ENCODE measurements around the gene CDC40.

DNA sequence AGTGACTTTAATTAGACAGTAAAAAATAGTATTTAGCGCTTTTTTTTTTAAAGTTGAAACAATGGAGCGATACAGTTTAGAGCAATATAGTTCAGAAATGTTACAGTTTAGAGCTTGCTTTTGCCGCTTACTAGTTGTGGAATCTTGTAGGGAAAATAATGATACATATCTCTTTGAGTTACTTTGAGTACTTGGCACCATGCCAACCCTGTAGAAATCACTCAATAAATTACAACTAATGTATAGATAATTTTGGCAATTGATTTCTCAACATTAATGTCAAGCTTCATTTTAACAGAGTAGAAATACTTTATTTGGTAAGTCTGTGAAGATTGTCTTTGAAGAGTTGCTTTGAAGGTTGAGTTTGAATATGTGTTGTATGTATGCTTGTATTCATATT, 27.4 kb downstream of the CDC40 start:
- TF ChIP-seq CTCF (IDR thresholded peaks at IDR 0.05) (no peak), POLR2A (IDR thresholded peaks at IDR 0.05) (no peak)

All from heart left ventricle (tissue), 13 donors.